Effector CD4-positive, alpha-beta T cell (primary cell): ENCODE results near the gene RMRP.

Experiments used
- DNase-seq: peaks from one replicate; pipeline ENCODE4 v3.0.0-alpha.2; 2020

The RMRP gene

GRCh38 chr9:35657546-35658136 is at the start of gene RMRP:
Gene RMRP, minus strand, starts transcription at chr9:35658019.
- peak; percentile 78 for DNase-seq

GRCh38 chr9:35706951-35707350 is 49.1 kb upstream of the RMRP start:
- no peak for DNase-seq

- no peak for DNase-seq
Measured at GRCh38 chr9:35705836-35706430, 48.1 kb upstream of the RMRP start.

GRCh38 chr9:35705372-35705771 is 47.6 kb upstream of the RMRP start:
- DNase-seq: no peak

- DNase-seq: no peak
Measured at GRCh38 chr9:35703906-35704672, 46.3 kb upstream of the RMRP start.

- DNase-seq: no peak
Measured at GRCh38 chr9:35702696-35703095, 44.9 kb upstream of the RMRP start.

GRCh38 chr9:35700942-35701341 is 43.1 kb upstream of the RMRP start:
- no peak for DNase-seq

- no peak for DNase-seq
Measured at GRCh38 chr9:35700031-35700430, 42.2 kb upstream of the RMRP start.

- DNase-seq: no peak
Measured at GRCh38 chr9:35698231-35698630, 40.4 kb upstream of the RMRP start.

- DNase-seq: no peak
Measured at GRCh38 chr9:35697486-35697885, 39.7 kb upstream of the RMRP start.

- peak; percentile 50 for DNase-seq
Measured at GRCh38 chr9:35696520-35697215, 38.8 kb upstream of the RMRP start.

- DNase-seq: no peak
Measured at GRCh38 chr9:35695943-35696401, 38.2 kb upstream of the RMRP start.

- DNase-seq: no peak
Measured at GRCh38 chr9:35691757-35692301, 34.0 kb upstream of the RMRP start.

GRCh38 chr9:35691334-35691650 is 33.5 kb upstream of the RMRP start:
- DNase-seq: no peak

- no peak for DNase-seq
Measured at GRCh38 chr9:35690614-35691333, 33.0 kb upstream of the RMRP start.

- no peak for DNase-seq
Measured at GRCh38 chr9:35690294-35690613, 32.4 kb upstream of the RMRP start.

GRCh38 chr9:35689542-35690293 is 31.9 kb upstream of the RMRP start, which contains the start of gene TPM2:
Gene TPM2, minus strand, starts transcription at chr9:35689925. Its CDS starts 108 bp downstream, at chr9:35689817.
- no peak for DNase-seq

- DNase-seq: no peak
Measured at GRCh38 chr9:35688558-35689541, 31.0 kb upstream of the RMRP start.

GRCh38 chr9:35687972-35688557 is 30.2 kb upstream of the RMRP start:
- no peak for DNase-seq

GRCh38 chr9:35687306-35687705 is 29.5 kb upstream of the RMRP start:
- no peak for DNase-seq
